ENCODE results near the gene BICD2. TPM values are rescaled to one million over a fixed set of nuclear protein-coding genes. Genes with fewer than 3 reads are reported as not detected.

BICD2 gene
- total and polyA plus RNA-seq, 2 of the 13 experiments (the other 11 are each of a cell fraction or from before 2014, with no cell fraction given), result 5.1 to 17.4 TPM

GRCh38 chr9:92767066-92768054 is 2.7 kb upstream of the BICD2 start (continued):
- TF ChIP-seq CENPX (CRISPR knock-in tag; IDR thresholded peaks at IDR 0.05) (no peak), PREB (CRISPR knock-in tag; IDR thresholded peaks at IDR 0.05) (no peak), TAF15 (IDR thresholded peaks at IDR 0.05; ENCODE audit: low read depth, low read length, poor library complexity, severe bottlenecking) (no peak), ZNF407 (CRISPR knock-in tag; IDR thresholded peaks at IDR 0.05; ENCODE audit: not compliant biosample characterization) (no peak)

All from HepG2 (cell line).